GM19193 (cell line): ENCODE results near the gene GCSAM.

Source experiments
- POLR2A ChIP-seq: IDR thresholded peaks from 4 replicates; pipeline ENCODE4 v1.6.1; 2011; ENCODE audit not compliant: insufficient read depth, insufficient read length; ENCODE audit errors: extremely low read depth

GCSAM gene

GRCh38 chr3:112132975-112133448, at the start of gene GCSAM:
Gene GCSAM (minus strand): TSS chr3:112133248. CDS start chr3:112133120, 128 bp downstream.
- peak; percentile 76 for TF ChIP-seq POLR2A

GRCh38 chr3:112175646-112176045, 42.6 kb upstream of the GCSAM start:
- no peak for TF ChIP-seq POLR2A

GRCh38 chr3:112175037-112175436, 42.0 kb upstream of the GCSAM start:
- TF ChIP-seq POLR2A, result no peak

- TF ChIP-seq POLR2A, result no peak
Measured at GRCh38 chr3:112171144-112171543, 38.1 kb upstream of the GCSAM start.

- no peak for TF ChIP-seq POLR2A
Measured at GRCh38 chr3:112170046-112170445, 37.0 kb upstream of the GCSAM start.

GRCh38 chr3:112167758-112168157, 34.7 kb upstream of the GCSAM start:
- TF ChIP-seq POLR2A, result no peak

GRCh38 chr3:112149136-112149535, 16.1 kb upstream of the GCSAM start:
- TF ChIP-seq POLR2A, result no peak

GRCh38 chr3:112143689-112144088, 10.6 kb upstream of the GCSAM start:
- TF ChIP-seq POLR2A, result no peak

- no peak for TF ChIP-seq POLR2A
Measured at GRCh38 chr3:112143251-112143650, 10.2 kb upstream of the GCSAM start.

- TF ChIP-seq POLR2A, result no peak
Measured at GRCh38 chr3:112141293-112141692, 8.2 kb upstream of the GCSAM start.

- TF ChIP-seq POLR2A, result no peak
Measured at GRCh38 chr3:112140584-112140983, 7.5 kb upstream of the GCSAM start.

- no peak for TF ChIP-seq POLR2A
Measured at GRCh38 chr3:112138219-112138969, 5.3 kb upstream of the GCSAM start.

GRCh38 chr3:112137781-112138180, 4.7 kb upstream of the GCSAM start:
- TF ChIP-seq POLR2A, result no peak

- no peak for TF ChIP-seq POLR2A
Measured at GRCh38 chr3:112136959-112137693, 4.1 kb upstream of the GCSAM start.

- TF ChIP-seq POLR2A, result no peak
Measured at GRCh38 chr3:112136046-112136445, 3.0 kb upstream of the GCSAM start.
